HepG2 (cell line): Measurements from ENCODE around the gene DHX8. TPM values are rescaled to one million over a fixed set of nuclear protein-coding genes. Genes with fewer than 3 reads are reported as not detected.

Source experiments
- ASH2L ChIP-seq: fragments of 300-600, 200-600 bp; sonication (generic); IDR thresholded peaks from 2 replicates; pipeline ENCODE4 v1.7.0; 2017; ENCODE audit warnings: low read depth, mild to moderate bottlenecking, moderate library complexity, mixed read lengths, low read length; ENCODE audit not compliant: insufficient read length
- ATM ChIP-seq: fragments of 450-650 bp; IDR thresholded peaks from 2 replicates; pipeline ENCODE4 v1.7.1; 2017; ENCODE audit warnings: mild to moderate bottlenecking, borderline replicate concordance
- BCL3 ChIP-seq: sonication (generic); formaldehyde crosslinking; IDR thresholded peaks from 2 replicates; pipeline ENCODE4 v1.5.1; 2020; ENCODE audit warnings: mild to moderate bottlenecking, missing genetic modification reagents, moderate library complexity
- EED ChIP-seq: sonication (generic); formaldehyde crosslinking; IDR thresholded peaks from 2 replicates; pipeline ENCODE4 v1.5.0; 2020; ENCODE audit warnings: mild to moderate bottlenecking, missing genetic modification reagents
- GABPA ChIP-seq, 2 experiments: IDR thresholded peaks; 2 replicates each; pipeline ENCODE4 v1.6.1; 2011 to 2016; ENCODE audit warnings: low read depth in 2 of 2, low read length in 1 of 2, missing biosample characterization in 1 of 2, missing genetic modification characterization in 1 of 2
- HMG20B ChIP-seq: conservative IDR thresholded peaks from 2 replicates; pipeline ENCODE4 v1.6.1; 2016; ENCODE audit warnings: missing genetic modification reagents, missing compliant biosample characterization
- HNF4A ChIP-seq: sonication (generic); formaldehyde crosslinking; IDR thresholded peaks from 2 replicates; pipeline ENCODE4 v1.4.0; 2020; ENCODE audit warnings: missing genetic modification reagents
- HNRNPK ChIP-seq: fragments of 200-400 bp; formaldehyde crosslinking; IDR thresholded peaks from 2 replicates; pipeline ENCODE4 v1.6.1; 2018; ENCODE audit warnings: low read length, low read depth, moderate library complexity, mild to moderate bottlenecking; ENCODE audit not compliant: poor library complexity, severe bottlenecking
- LBX2 ChIP-seq: sonication (generic); formaldehyde crosslinking; IDR thresholded peaks from 2 replicates; pipeline ENCODE4 v1.5.0; 2020; ENCODE audit warnings: missing genetic modification reagents, mild to moderate bottlenecking, borderline replicate concordance
- MTERF4 ChIP-seq: sonication (generic); formaldehyde crosslinking; IDR thresholded peaks from 2 replicates; pipeline ENCODE4 v1.8.0; 2023; ENCODE audit warnings: mild to moderate bottlenecking, missing genetic modification reagents
- MXI1 ChIP-seq: IDR thresholded peaks from 3 replicates; pipeline ENCODE4 v1.6.1; 2012; ENCODE audit warnings: low read depth, low read length, inconsistent platforms, borderline replicate concordance
- PHF5A ChIP-seq: IDR thresholded peaks from one replicate; pipeline ENCODE4 v1.6.1; 2018; ENCODE audit warnings: low read depth, missing genetic modification reagents; ENCODE audit not compliant: unreplicated experiment
- RBAK ChIP-seq: sonication (generic); formaldehyde crosslinking; IDR thresholded peaks from 2 replicates; pipeline ENCODE4 v1.5.1; 2020; ENCODE audit warnings: mild to moderate bottlenecking, missing genetic modification reagents
- SALL1 ChIP-seq: sonication (generic); formaldehyde crosslinking; IDR thresholded peaks from 2 replicates; pipeline ENCODE4 v1.8.0; 2022; ENCODE audit warnings: mild to moderate bottlenecking, missing genetic modification reagents
- SCMH1 ChIP-seq: sonication (generic); formaldehyde crosslinking; IDR thresholded peaks from 2 replicates; pipeline ENCODE4 v1.9.0; 2021; ENCODE audit warnings: missing genetic modification reagents, mild to moderate bottlenecking, borderline replicate concordance
- SP4 ChIP-seq: sonication (generic); formaldehyde crosslinking; IDR thresholded peaks from 2 replicates; pipeline ENCODE4 v1.8.1; 2023; ENCODE audit warnings: mild to moderate bottlenecking, missing genetic modification reagents
- THAP7 ChIP-seq: sonication (generic); formaldehyde crosslinking; IDR thresholded peaks from 2 replicates; pipeline ENCODE4 v1.8.1; 2023; ENCODE audit warnings: mild to moderate bottlenecking, missing genetic modification reagents
- WIZ ChIP-seq: sonication (generic); formaldehyde crosslinking; IDR thresholded peaks from 2 replicates; pipeline ENCODE4 v1.5.1; 2020; ENCODE audit warnings: mild to moderate bottlenecking, missing genetic modification reagents
- ZIK1 ChIP-seq: sonication (generic); formaldehyde crosslinking; IDR thresholded peaks from 2 replicates; pipeline ENCODE4 v1.5.0; 2020; ENCODE audit warnings: mild to moderate bottlenecking, low read depth, missing genetic modification reagents, borderline replicate concordance
- ZKSCAN8 ChIP-seq: IDR thresholded peaks from 2 replicates; pipeline ENCODE4 v1.6.1; 2016; ENCODE audit warnings: borderline replicate concordance, missing genetic modification reagents, missing compliant biosample characterization
- ZNF20 ChIP-seq: sonication (generic); formaldehyde crosslinking; IDR thresholded peaks from 2 replicates; pipeline ENCODE4 v1.4.0; 2020; ENCODE audit warnings: mild to moderate bottlenecking, moderate library complexity, missing genetic modification reagents
- ZNF296 ChIP-seq: sonication (generic); formaldehyde crosslinking; conservative IDR thresholded peaks from 2 replicates; pipeline ENCODE4 v1.5.0; 2020; ENCODE audit warnings: mild to moderate bottlenecking, missing genetic modification reagents
- ZNF616 ChIP-seq: sonication (generic); formaldehyde crosslinking; IDR thresholded peaks from 2 replicates; pipeline ENCODE4 v1.5.0; 2020; ENCODE audit warnings: low read depth, mild to moderate bottlenecking, missing genetic modification reagents
- ZNF747 ChIP-seq: sonication (generic); formaldehyde crosslinking; IDR thresholded peaks from 2 replicates; pipeline ENCODE4 v1.8.1; 2023; ENCODE audit warnings: missing genetic modification reagents, mild to moderate bottlenecking, borderline replicate concordance
- ZNF761 ChIP-seq: sonication (generic); formaldehyde crosslinking; conservative IDR thresholded peaks from 2 replicates; pipeline ENCODE4 v1.4.0; 2020; ENCODE audit warnings: mild to moderate bottlenecking, missing genetic modification reagents
- ZNF782 ChIP-seq: sonication (generic); formaldehyde crosslinking; IDR thresholded peaks from 2 replicates; pipeline ENCODE4 v1.4.0; 2020; ENCODE audit warnings: missing genetic modification reagents, mild to moderate bottlenecking, borderline replicate concordance
- ZNF883 ChIP-seq: sonication (generic); formaldehyde crosslinking; IDR thresholded peaks from 2 replicates; pipeline ENCODE4 v1.5.1; 2020; ENCODE audit warnings: mild to moderate bottlenecking, missing genetic modification reagents; ENCODE audit errors: not compliant biosample characterization
- polyA plus RNA-seq, 8 experiments: library from polyadenylated mRNA; depleted of rRNA in 3 of 8; stranded (reverse) in 7 of 8; unstranded in 1 of 8; fragments of >200 nt; fragmentation: Illumina TruSeq in 4 of 8; extraction: Trizol in 4 of 8; gene quantifications; 2 replicates each; pipeline versions ENCODE4 v1.2.1 to v1.2.3, GENCODE V29; 2011 to 2016; ENCODE audit warnings: low read depth in 4 of 8, missing spikeins in 1 of 8, mixed read lengths in 1 of 8; ENCODE audit not compliant: insufficient read depth in 1 of 8
- total RNA-seq, 5 experiments: library from RNA; depleted of rRNA; stranded (reverse); fragments of >200 nt; fragmentation: Illumina TruSeq; extraction: Trizol; gene quantifications; 2 replicates each; pipeline ENCODE4 v1.2.3, GENCODE V29; 2016; ENCODE audit warnings: low read depth in 1 of 5

Gene DHX8
- total and polyA plus RNA-seq, 2 of the 13 experiments (the other 11 are each of a cell fraction or from before 2014, with no cell fraction given) = 24.8 to 48.9 TPM

- TF ChIP-seq HNRNPK = no peak
- peak; percentile 75 for TF ChIP-seq THAP7 (CRISPR knock-in tag)
- peak; percentile 78 for TF ChIP-seq PHF5A (CRISPR knock-in tag)
- no peak for TF ChIP-seq ZNF296 (CRISPR knock-in tag)
- TF ChIP-seq ASH2L = peak; percentile 17
- peak; percentile 75; the same call in 1 of the 2 replicates for TF ChIP-seq ZKSCAN8 (CRISPR knock-in tag)
- no peak for TF ChIP-seq MTERF4 (CRISPR knock-in tag)
- no peak for TF ChIP-seq ZNF616
- no peak for TF ChIP-seq ATM
- TF ChIP-seq SP4 (CRISPR knock-in tag) = peak; percentile 15; the same call in 1 of the 2 replicates
- no peak for TF ChIP-seq HMG20B (CRISPR knock-in tag)
- no peak for TF ChIP-seq WIZ (CRISPR knock-in tag)
- TF ChIP-seq BCL3 = no peak
- 0 out of 2 replicates have a peak, but pooled peaks have one; percentile 44 for TF ChIP-seq RBAK (CRISPR knock-in tag)
- no peak for TF ChIP-seq ZNF761
- TF ChIP-seq ZNF782 = no peak
- TF ChIP-seq MXI1 = peak; percentile 2; the same call in 1 of the 3 replicates
- peak; percentile 86 for TF ChIP-seq ZNF747
- TF ChIP-seq ZNF20 (CRISPR knock-in tag) = no peak
- TF ChIP-seq SCMH1 (CRISPR knock-in tag) = no peak
- no peak for TF ChIP-seq HNF4A (CRISPR knock-in tag)
- TF ChIP-seq GABPA (IDR thresholded peaks at IDR 0.05; ENCODE audit: low read depth, low read length) = no peak
- no peak for TF ChIP-seq GABPA (CRISPR knock-in tag; IDR thresholded peaks at IDR 0.05; ENCODE audit: low read depth)
- TF ChIP-seq ZNF883 = peak; percentile 46
- TF ChIP-seq SALL1 (CRISPR knock-in tag) = no peak
- TF ChIP-seq LBX2 (CRISPR knock-in tag) = no peak
- no peak; the same call in 1 of the 2 replicates for TF ChIP-seq EED (CRISPR knock-in tag)
- TF ChIP-seq ZIK1 (CRISPR knock-in tag) = no peak
Observed at GRCh38 chr17:43546319-43547188, 62.8 kb downstream of the DHX8 start, which contains the start of gene ETV4 (continued).
